K562 treated with DMSO at 1 percent for 48 hours (cell line): Measurements from ENCODE around the gene GRP. TPM values are rescaled to one million over a fixed set of nuclear protein-coding genes. Genes with fewer than 3 reads are reported as not detected.

Experiments used
- total RNA-seq: library from RNA; unstranded; fragments of 300-600 nt; gene quantifications from 2 replicates; pipeline ENCODE4 v1.2.3, GENCODE V29; 2022; ENCODE audit warnings: low replicate concordance; ENCODE audit errors: extremely low read depth

The GRP gene
- total RNA-seq = not detected in 2 replicates

DNA sequence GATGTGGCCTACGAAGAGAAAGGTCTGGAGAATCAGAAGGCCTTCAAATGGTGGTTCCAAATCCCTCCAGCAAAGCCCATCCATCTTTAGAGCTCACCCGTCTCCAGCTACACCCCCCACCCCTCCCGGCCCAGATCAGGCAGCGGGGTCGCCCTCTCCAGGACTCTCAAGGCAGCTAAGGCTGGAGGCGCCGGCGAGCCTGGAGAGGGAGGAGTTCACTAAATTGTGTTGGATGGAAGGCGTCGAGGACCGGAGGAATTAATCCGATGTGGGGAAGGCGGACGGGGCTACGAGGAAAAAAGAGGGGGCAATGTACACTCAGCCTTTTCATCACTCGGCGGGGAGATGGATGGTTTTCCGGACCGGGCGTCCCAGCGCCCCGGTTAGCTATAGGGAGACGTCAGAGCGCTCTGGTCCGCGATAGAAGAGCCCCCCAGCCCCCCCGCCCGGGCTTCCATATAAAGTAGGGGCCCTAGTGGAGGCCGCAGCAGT is at the start of gene GRP:
Gene GRP (plus strand): TSS at position 487 of the 492 bp plus-strand sequence. CDS start 108 bp downstream, outside the sequence.

DNA sequence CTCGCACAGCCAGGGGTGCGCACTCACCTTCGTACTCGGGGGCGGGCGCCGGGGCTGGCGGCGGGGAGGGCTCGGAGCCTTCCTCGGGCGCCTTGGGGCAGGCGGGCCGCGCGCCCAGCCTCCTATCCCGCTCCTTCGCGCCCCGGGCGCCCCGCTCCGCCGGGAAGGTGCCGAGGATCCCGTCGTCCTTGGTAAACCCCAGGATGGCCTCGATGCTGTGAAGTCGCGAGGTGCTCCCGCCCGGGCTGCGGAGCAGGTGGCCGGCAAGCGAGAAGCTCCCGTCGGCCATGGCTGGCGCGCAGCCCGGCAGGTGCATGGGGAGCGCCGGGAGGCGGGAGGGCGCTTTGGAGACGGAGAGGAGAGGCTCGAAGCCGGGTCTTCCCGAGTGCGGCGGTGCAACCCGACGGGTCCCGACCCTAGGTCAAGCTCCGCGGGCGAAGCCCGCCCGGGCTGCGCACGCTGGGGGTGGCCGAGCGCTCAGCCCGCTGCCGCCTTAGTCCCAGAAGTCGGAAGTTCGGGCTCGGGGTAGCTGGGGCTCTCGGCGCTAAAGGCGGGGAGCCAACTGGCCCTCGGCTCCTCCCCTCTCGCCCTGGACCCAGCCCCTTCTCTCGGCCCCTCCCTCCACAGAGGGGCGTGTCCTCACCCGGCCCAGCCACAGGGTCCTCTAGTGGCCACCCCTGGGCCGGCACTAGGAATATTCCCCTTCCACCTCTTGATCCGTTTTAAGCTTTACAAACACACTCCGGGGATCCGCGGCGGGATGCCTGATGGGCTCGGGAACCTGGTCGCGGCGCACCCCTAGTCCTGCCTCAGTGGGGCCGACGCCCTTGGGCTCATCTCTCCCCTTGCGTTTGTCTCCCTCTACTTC is 53.2 kb downstream of the GRP start, which contains the start of gene RAX:
Gene RAX (minus strand): TSS at position 564 of the 868 bp plus-strand sequence. CDS start 248 bp downstream, at position 316.

Other genes starting within 250 kb of the GRP start
- gene SEC11C, start 80.3 kb upstream of the GRP start, total RNA-seq = not detected in 2 replicates
- gene RAX, start 53.3 kb downstream of the GRP start, total RNA-seq = not detected in 2 replicates
- gene CPLX4, start 98.5 kb downstream of the GRP start, total RNA-seq = not detected in 2 replicates
- gene LMAN1, start 139.1 kb downstream of the GRP start, total RNA-seq = not detected in 2 replicates